H4 (cell line): Measurements from ENCODE around the gene RANGRF. TPM values are rescaled to one million over a fixed set of nuclear protein-coding genes. Genes with fewer than 3 reads are reported as not detected.

Experiments used
- DNase-seq: peaks from one replicate; pipeline ENCODE4 v3.0.0-alpha.2; 2015; ENCODE audit warnings: low spot score
- total RNA-seq: library from RNA; depleted of rRNA; stranded (reverse); fragments of >200 nt; shearing (Covaris generic); gene quantifications from 2 replicates; pipeline ENCODE4 v1.2.3, GENCODE V29; 2014

RANGRF gene
- total RNA-seq, 1 experiment from 2014 or later: 5.3 TPM

GRCh38 chr17:8312726-8313600 lies 24.5 kb downstream of the RANGRF start:
- no peak for DNase-seq

GRCh38 chr17:8314797-8315763 lies 26.6 kb downstream of the RANGRF start:
- DNase-seq: no peak

GRCh38 chr17:8315764-8316217 lies 27.3 kb downstream of the RANGRF start:
- no peak for DNase-seq

- no peak for DNase-seq
These were observed 29.8 kb downstream of the RANGRF start for GRCh38 chr17:8318010-8318935.

GRCh38 chr17:8320262-8320661 lies 31.8 kb downstream of the RANGRF start:
- DNase-seq: no peak

GRCh38 chr17:8320990-8321389 lies 32.5 kb downstream of the RANGRF start:
- DNase-seq: no peak

- no peak for DNase-seq
These were observed 33.6 kb downstream of the RANGRF start for GRCh38 chr17:8322061-8322460.

- no peak for DNase-seq
These were observed 35.7 kb downstream of the RANGRF start for GRCh38 chr17:8324132-8324531.

- no peak for DNase-seq
These were observed 36.5 kb downstream of the RANGRF start for GRCh38 chr17:8324923-8325322.

GRCh38 chr17:8326511-8327302 lies 38.2 kb downstream of the RANGRF start:
- DNase-seq: no peak

GRCh38 chr17:8327303-8327649 lies 38.8 kb downstream of the RANGRF start:
- DNase-seq: no peak

GRCh38 chr17:8332128-8332527 lies 43.7 kb downstream of the RANGRF start:
- DNase-seq: no peak

- DNase-seq: no peak
These were observed 44.2 kb downstream of the RANGRF start for GRCh38 chr17:8332688-8333087.

GRCh38 chr17:8333281-8333680 lies 44.8 kb downstream of the RANGRF start:
- DNase-seq: no peak

- DNase-seq: no peak
These were observed 49.6 kb downstream of the RANGRF start for GRCh38 chr17:8337802-8338752.

GRCh38 chr17:8338753-8339140 lies 50.3 kb downstream of the RANGRF start:
- DNase-seq: no peak

- DNase-seq: no peak
These were observed 51.1 kb downstream of the RANGRF start, which contains the start of gene ODF4 for GRCh38 chr17:8339540-8339939. Gene ODF4, plus strand, starts transcription at chr17:8339840. Its CDS starts 212 bp downstream, at chr17:8340052.
